GM19328 (cell line): ENCODE measurements around the gene GTF2H4.

Experiments
- ATAC-seq: cut with Tn5 transposase; IDR thresholded peaks from one replicate; pipeline ENCODE4 v1.9.1; 2021; ENCODE audit warnings: mild to moderate bottlenecking, moderate library complexity; ENCODE audit not compliant: unreplicated experiment

GTF2H4 gene

GRCh38 chr6:30882204-30882758 lies 25.7 kb upstream of the GTF2H4 start:
- ATAC-seq, result no peak

- no peak for ATAC-seq
These were observed 25.0 kb upstream of the GTF2H4 start for GRCh38 chr6:30882759-30883684.

GRCh38 chr6:30883685-30884520 lies 24.1 kb upstream of the GTF2H4 start, which contains the start of gene DDR1:
TSS of gene DDR1 (plus strand) at chr6:30884519. CDS start at chr6:30888730, 4,211 bp downstream.
- no peak for ATAC-seq

GRCh38 chr6:30884521-30885480 lies 23.2 kb upstream of the GTF2H4 start:
- no peak for ATAC-seq

GRCh38 chr6:30885481-30885998 lies 22.5 kb upstream of the GTF2H4 start:
- ATAC-seq, result no peak

- ATAC-seq, result no peak
These were observed 21.8 kb upstream of the GTF2H4 start for GRCh38 chr6:30885999-30886896.

GRCh38 chr6:30886897-30887255 lies 21.1 kb upstream of the GTF2H4 start:
- no peak for ATAC-seq

- no peak for ATAC-seq
These were observed 19.8 kb upstream of the GTF2H4 start for GRCh38 chr6:30887901-30888815.

GRCh38 chr6:30888816-30889495 lies 19.1 kb upstream of the GTF2H4 start:
- no peak for ATAC-seq

- no peak for ATAC-seq
These were observed 18.5 kb upstream of the GTF2H4 start for GRCh38 chr6:30889496-30889885.

- ATAC-seq, result no peak
These were observed 17.9 kb upstream of the GTF2H4 start for GRCh38 chr6:30889921-30890645.

GRCh38 chr6:30890646-30891449 lies 17.2 kb upstream of the GTF2H4 start:
- no peak for ATAC-seq

GRCh38 chr6:30891450-30891723 lies 16.6 kb upstream of the GTF2H4 start:
- no peak for ATAC-seq

GRCh38 chr6:30891816-30892538 lies 16.0 kb upstream of the GTF2H4 start:
- ATAC-seq, result no peak

- ATAC-seq, result no peak
These were observed 14.9 kb upstream of the GTF2H4 start for GRCh38 chr6:30893001-30893591.
